Neural progenitor cell (in vitro differentiated cells): ENCODE data around the gene RNGTT. TPM values are rescaled to one million over a fixed set of nuclear protein-coding genes. Genes with fewer than 3 reads are reported as not detected.

Experiments
- DNase-seq: peaks from one replicate; pipeline ENCODE4 v3.0.0-alpha.2; 2016; ENCODE audit warnings: low spot score
- H2AFZ ChIP-seq: fragments of 200-600 bp; sonication (generic); replicated peaks from 2 replicates; pipeline ENCODE4 v1.6.1; 2016; ENCODE audit warnings: antibody characterized with exemption
- H3F3A ChIP-seq: fragments of 200-600 bp; sonication (generic); 2 replicates; pipeline ENCODE4 v1.6.1; 2016; ENCODE audit warnings: antibody characterized with exemption, low read depth
- H3K27ac ChIP-seq: fragments of 200-600 bp; sonication (generic); 2 replicates; pipeline ENCODE4 v1.5.1; 2016; ENCODE audit warnings: mild to moderate bottlenecking
- H3K27me3 ChIP-seq: fragments of 200-600 bp; sonication (generic); 2 replicates; pipeline ENCODE4 v1.6.1; 2016; ENCODE audit warnings: mild to moderate bottlenecking, moderate library complexity
- H3K36me3 ChIP-seq: fragments of 200-600 bp; sonication (generic); 2 replicates; pipeline ENCODE4 v1.5.1; 2016
- H3K4me1 ChIP-seq: fragments of 200-600 bp; sonication (generic); 2 replicates; pipeline ENCODE4 v1.6.1; 2016; ENCODE audit warnings: mixed run types
- H3K4me2 ChIP-seq: fragments of 200-600 bp; sonication (generic); 2 replicates; pipeline ENCODE4 v1.6.1; 2016
- H3K4me3 ChIP-seq: fragments of 200-600 bp; sonication (generic); 2 replicates; pipeline ENCODE4 v1.5.1; 2016
- H3K79me2 ChIP-seq: fragments of 200-600 bp; sonication (generic); 2 replicates; pipeline ENCODE4 v1.6.1; 2016; ENCODE audit warnings: low read depth
- H3K9ac ChIP-seq: fragments of 200-600 bp; sonication (generic); 2 replicates; pipeline ENCODE4 v1.6.1; 2016
- H3K9me3 ChIP-seq: fragments of 200-600 bp; sonication (generic); 2 replicates; pipeline ENCODE4 v1.5.1; 2016; ENCODE audit warnings: low read depth
- H4K20me1 ChIP-seq: fragments of 200-600 bp; sonication (generic); 2 replicates; pipeline ENCODE4 v1.6.1; 2016; ENCODE audit warnings: low read depth
- H3K27ac Mint-ChIP-seq: 3 replicates; pipeline ENCODE4 v1.8.0; 2021; ENCODE audit warnings: mixed read lengths
- H3K27me3 Mint-ChIP-seq: 2 replicates; pipeline ENCODE4 v1.8.0; 2022; ENCODE audit warnings: low read depth, mild to moderate bottlenecking, inconsistent platforms, moderate library complexity, mixed read lengths; ENCODE audit not compliant: insufficient read depth
- H3K36me3 Mint-ChIP-seq: 3 replicates; pipeline ENCODE4 v1.8.0; 2021; ENCODE audit warnings: mixed read lengths
- H3K4me1 Mint-ChIP-seq: 3 replicates; pipeline ENCODE4 v1.8.0; 2021; ENCODE audit warnings: mixed read lengths
- H3K4me3 Mint-ChIP-seq: 3 replicates; pipeline ENCODE4 v1.8.0; 2021; ENCODE audit warnings: mild to moderate bottlenecking, moderate library complexity, mixed read lengths
- H3K9me3 Mint-ChIP-seq: 3 replicates; pipeline ENCODE4 v1.8.0; 2020; ENCODE audit warnings: mixed read lengths
- CTCF ChIP-seq: fragments of 200-600 bp; sonication (generic); IDR thresholded peaks from 2 replicates; pipeline ENCODE4 v1.5.1; 2017; ENCODE audit warnings: antibody characterized with exemption, mild to moderate bottlenecking
- EZH2 ChIP-seq: fragments of 200-600 bp; sonication (generic); IDR thresholded peaks from 2 replicates; pipeline ENCODE4 v1.6.1; 2017; ENCODE audit warnings: antibody characterized with exemption, mild to moderate bottlenecking, moderate library complexity
- EZH2phosphoT487 ChIP-seq: fragments of 200-600 bp; sonication (generic); IDR thresholded peaks from 2 replicates; pipeline ENCODE4 v1.6.1; 2017; ENCODE audit warnings: antibody characterized with exemption
- total RNA-seq: library from RNA; depleted of rRNA; stranded (reverse); fragments of >200 nt; gene quantifications from 2 replicates; pipeline ENCODE4 v1.2.3, GENCODE V29; 2015; ENCODE audit warnings: low replicate concordance

Gene RNGTT
- total RNA-seq, 1 donor from 2014 or later, result 71.7 TPM

- Histone ChIP-seq H3K4me1 (peaks cover 25% of the 10 kb centered on the region), H3K4me2 (no peak overlapping the region), H4K20me1 (no peaks in the 10 kb centered on the region), H3K9ac (no peak overlapping the region), H3K27me3 (no peaks in the 10 kb centered on the region), H2AFZ (no peak overlapping the region), H3K79me2 (peaks cover 3% of the 10 kb centered on the region), H3K4me3 (no peak overlapping the region), H3K9me3 (no peaks in the 10 kb centered on the region), H3K36me3 (peaks cover 12% of the 10 kb centered on the region), H3F3A (peaks cover 14% of the 10 kb centered on the region), H3K27ac (no peak overlapping the region)
- Mint-ChIP-seq H3K27ac (no peak overlapping the region), H3K36me3 (peaks cover 24% of the 10 kb centered on the region), H3K27me3 (no peaks in the 10 kb centered on the region), H3K9me3 (peaks cover 13% of the 10 kb centered on the region), H3K4me3 (no peak overlapping the region), H3K4me1 (no peaks in the 10 kb centered on the region)
- TF ChIP-seq EZH2phosphoT487, result no peak
- TF ChIP-seq EZH2, result no peak
- no peak for TF ChIP-seq CTCF
- DNase-seq, result no peak
Measured at GRCh38 chr6:88881451-88881850, 82.0 kb downstream of the RNGTT start.

GRCh38 chr6:88880021-88880420 lies 83.4 kb downstream of the RNGTT start:
- Histone ChIP-seq H3K4me1 (peaks cover 25% of the 10 kb centered on the region), H3K27me3 (no peaks in the 10 kb centered on the region), H2AFZ (no peak overlapping the region), H3K9me3 (no peaks in the 10 kb centered on the region), H3K79me2 (peaks cover 3% of the 10 kb centered on the region), H3K27ac (no peak overlapping the region), H4K20me1 (no peaks in the 10 kb centered on the region), H3K36me3 (peaks cover 8% of the 10 kb centered on the region), H3K4me2 (no peak overlapping the region), H3K4me3 (no peak overlapping the region), H3K9ac (no peak overlapping the region), H3F3A (peaks cover 14% of the 10 kb centered on the region)
- Mint-ChIP-seq H3K36me3 (peaks cover 10% of the 10 kb centered on the region), H3K9me3 (peaks cover 5% of the 10 kb centered on the region), H3K4me1 (no peaks in the 10 kb centered on the region), H3K27me3 (no peaks in the 10 kb centered on the region), H3K27ac (no peak overlapping the region), H3K4me3 (no peak overlapping the region)
- DNase-seq, result no peak
- TF ChIP-seq EZH2phosphoT487 (no peak), EZH2 (no peak), CTCF (no peak)

- H3K27ac ChIP-seq, result no peak overlapping the region
- no peaks in the 10 kb centered on the region for H3K27me3 ChIP-seq
- H3K4me3 ChIP-seq, result no peak overlapping the region
- Mint-ChIP-seq H3K36me3 (no peaks in the 10 kb centered on the region), H3K27me3 (no peaks in the 10 kb centered on the region), H3K9me3 (no peaks in the 10 kb centered on the region), H3K27ac (no peak overlapping the region), H3K4me1 (no peaks in the 10 kb centered on the region), H3K4me3 (no peak overlapping the region)
- H3K9ac ChIP-seq, result no peak overlapping the region
- no peak for DNase-seq
- peaks cover 7% of the 10 kb centered on the region for H3F3A ChIP-seq
- H3K4me1 ChIP-seq, result peaks cover 19% of the 10 kb centered on the region
- no peaks in the 10 kb centered on the region for H4K20me1 ChIP-seq
- no peaks in the 10 kb centered on the region for H3K79me2 ChIP-seq
- H3K9me3 ChIP-seq, result no peaks in the 10 kb centered on the region
- no peak overlapping the region for H3K4me2 ChIP-seq
- no peak for TF ChIP-seq CTCF
- TF ChIP-seq EZH2phosphoT487, result no peak
- no peak for TF ChIP-seq EZH2
- no peaks in the 10 kb centered on the region for H3K36me3 ChIP-seq
- no peak overlapping the region for H2AFZ ChIP-seq
Measured at GRCh38 chr6:88877893-88878292, 85.5 kb downstream of the RNGTT start.
